Omental fat pad (tissue), 4 donors: Measurements from ENCODE around the gene TUBB3. TPM values are rescaled to one million over a fixed set of nuclear protein-coding genes. Genes with fewer than 3 reads are reported as not detected.

Experiments
- ATAC-seq: fragments of 150-250 bp; one replicate; pipeline ENCODE4 v1.9.1; 2016; ENCODE audit warnings: mild to moderate bottlenecking, moderate library complexity; ENCODE audit not compliant: low FRiP score
- DNase-seq: peaks from one replicate; pipeline ENCODE4 v3.0.0-alpha.2; 2019; ENCODE audit warnings: low spot score
- CTCF ChIP-seq, 3 donors: fragments of 450-650 bp; IDR thresholded peaks; one replicate each; pipeline ENCODE4 v1.5.1; 2016 to 2017; ENCODE audit warnings: antibody characterized with exemption in 3 of 3, mild to moderate bottlenecking in 3 of 3, moderate library complexity in 2 of 3
- total RNA-seq, 4 donors: library from RNA; depleted of rRNA; stranded (reverse); fragments of >200 nt; gene quantifications; one replicate each; pipeline ENCODE4 v1.1.0, GENCODE V29; 2016

TUBB3 gene
- total RNA-seq, 4 donors from 2014 or later, result 2.8 to 34.9 (median 10.5) TPM

DNA sequence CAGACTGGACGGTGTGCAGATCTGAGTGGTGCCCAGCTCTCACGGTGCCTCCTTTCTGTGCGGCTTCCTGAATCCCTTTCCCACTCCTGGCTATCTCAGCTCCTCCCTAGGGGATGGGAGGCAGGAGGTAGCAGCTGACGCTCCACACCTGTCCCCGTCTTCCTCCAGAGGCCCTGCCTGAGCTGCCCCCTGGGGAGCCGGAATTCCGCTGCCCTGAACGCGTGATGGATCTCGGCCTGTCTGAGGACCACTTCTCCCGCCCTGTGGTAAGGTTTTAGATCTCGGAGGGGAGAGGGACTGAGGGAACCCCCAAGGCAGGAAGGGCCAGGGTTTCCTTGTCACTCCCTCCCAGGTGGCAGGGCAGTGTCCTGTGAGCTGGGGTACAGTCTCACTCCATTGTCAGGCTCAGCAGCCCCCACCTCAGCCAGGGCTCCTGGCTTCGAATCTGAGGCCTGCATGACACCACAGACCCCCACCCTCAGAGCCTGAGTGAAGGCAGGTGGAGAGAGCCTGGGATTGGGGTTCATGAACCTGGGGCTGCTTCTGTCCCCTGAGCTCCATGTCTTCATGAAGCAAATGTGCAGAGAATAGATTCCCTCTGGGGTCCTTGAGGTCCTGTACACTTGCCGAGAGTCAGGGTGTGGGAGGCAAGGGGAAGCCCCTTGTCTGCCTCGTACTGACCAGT, 32.0 kb downstream of the TUBB3 start:
- TF ChIP-seq CTCF (IDR thresholded peaks at IDR 0.05), result no peak
- ATAC-seq, result no peak
- no peak for DNase-seq

GRCh38 chr16:89956505-89957215, 33.5 kb downstream of the TUBB3 start:
- TF ChIP-seq CTCF (IDR thresholded peaks at IDR 0.05), result no peak
- ATAC-seq (no peak), DNase-seq (no peak)

GRCh38 chr16:89957216-89957785, 34.2 kb downstream of the TUBB3 start:
- ATAC-seq (no peak), DNase-seq (no peak)
- TF ChIP-seq CTCF (IDR thresholded peaks at IDR 0.05), result no peak

DNA sequence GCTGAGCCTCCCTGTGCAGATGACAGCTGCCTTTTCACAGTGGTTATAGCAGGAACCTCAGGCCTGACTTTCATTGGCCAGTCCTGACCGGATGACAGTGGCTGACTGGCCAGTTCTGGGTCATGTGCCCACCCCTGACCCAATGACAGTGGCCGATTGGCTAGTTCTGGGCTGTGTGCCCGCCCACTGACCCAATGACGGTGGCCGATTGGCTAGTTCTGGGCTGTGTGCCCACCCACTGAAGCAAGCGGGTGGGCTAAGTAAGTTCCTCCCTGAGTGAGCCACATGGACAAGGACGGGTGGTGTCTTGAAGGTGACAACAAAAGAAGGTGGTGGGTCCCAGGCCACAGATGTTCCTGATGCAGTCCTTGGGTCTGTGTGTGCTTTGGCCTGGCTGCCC, 34.9 kb downstream of the TUBB3 start:
- DNase-seq (no peak), ATAC-seq (no peak)
- TF ChIP-seq CTCF (IDR thresholded peaks at IDR 0.05), result no peak

GRCh38 chr16:89958596-89958995, 35.5 kb downstream of the TUBB3 start:
- no peak for DNase-seq
- ATAC-seq, result no peak
- no peak for TF ChIP-seq CTCF (IDR thresholded peaks at IDR 0.05)

GRCh38 chr16:89960966-89961365, 37.8 kb downstream of the TUBB3 start:
- DNase-seq (no peak), ATAC-seq (no peak)
- no peak for TF ChIP-seq CTCF (IDR thresholded peaks at IDR 0.05)
